Measurements from ENCODE around the gene CCDC149. TPM values are rescaled to one million over a fixed set of nuclear protein-coding genes. Genes with fewer than 3 reads are reported as not detected.

The CCDC149 gene
- total RNA-seq, 1 experiment from 2014 or later, result 0.95 TPM

DNA sequence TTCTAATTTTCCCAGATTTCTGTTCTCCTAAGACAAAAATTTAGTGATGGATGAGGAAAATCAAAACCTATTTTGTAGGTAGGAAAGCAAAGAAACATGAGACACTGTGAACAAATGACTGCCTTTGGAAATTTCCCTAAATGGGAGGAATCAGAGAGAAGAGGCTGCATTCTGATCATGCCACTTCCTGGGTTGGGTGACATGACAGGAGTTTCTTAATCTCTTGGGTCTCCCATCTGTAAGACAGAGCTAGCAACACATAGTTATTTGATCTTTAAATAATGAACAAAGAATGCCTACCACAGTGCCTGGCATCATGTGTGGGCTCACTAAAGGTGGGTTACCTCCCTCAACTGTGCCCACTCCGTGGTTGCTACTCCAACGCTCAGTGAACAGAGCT is 57.1 kb downstream of the CCDC149 start:
- POLR2A ChIA-PET, result no interaction called here
- TF ChIP-seq, protein P1, sequence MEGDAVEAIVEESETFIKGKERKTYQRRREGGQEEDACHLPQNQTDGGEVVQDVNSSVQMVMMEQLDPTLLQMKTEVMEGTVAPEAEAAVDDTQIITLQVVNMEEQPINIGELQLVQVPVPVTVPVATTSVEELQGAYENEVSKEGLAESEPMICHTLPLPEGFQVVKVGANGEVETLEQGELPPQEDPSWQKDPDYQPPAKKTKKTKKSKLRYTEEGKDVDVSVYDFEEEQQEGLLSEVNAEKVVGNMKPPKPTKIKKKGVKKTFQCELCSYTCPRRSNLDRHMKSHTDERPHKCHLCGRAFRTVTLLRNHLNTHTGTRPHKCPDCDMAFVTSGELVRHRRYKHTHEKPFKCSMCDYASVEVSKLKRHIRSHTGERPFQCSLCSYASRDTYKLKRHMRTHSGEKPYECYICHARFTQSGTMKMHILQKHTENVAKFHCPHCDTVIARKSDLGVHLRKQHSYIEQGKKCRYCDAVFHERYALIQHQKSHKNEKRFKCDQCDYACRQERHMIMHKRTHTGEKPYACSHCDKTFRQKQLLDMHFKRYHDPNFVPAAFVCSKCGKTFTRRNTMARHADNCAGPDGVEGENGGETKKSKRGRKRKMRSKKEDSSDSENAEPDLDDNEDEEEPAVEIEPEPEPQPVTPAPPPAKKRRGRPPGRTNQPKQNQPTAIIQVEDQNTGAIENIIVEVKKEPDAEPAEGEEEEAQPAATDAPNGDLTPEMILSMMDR (IDR thresholded peaks at IDR 0.05; ENCODE audit: insufficient read depth in 1 of 2, low read depth in 1 of 2, low read length in 1 of 2, severe bottlenecking in 1 of 2, unreplicated experiment in 1 of 2), result no peak

DNA sequence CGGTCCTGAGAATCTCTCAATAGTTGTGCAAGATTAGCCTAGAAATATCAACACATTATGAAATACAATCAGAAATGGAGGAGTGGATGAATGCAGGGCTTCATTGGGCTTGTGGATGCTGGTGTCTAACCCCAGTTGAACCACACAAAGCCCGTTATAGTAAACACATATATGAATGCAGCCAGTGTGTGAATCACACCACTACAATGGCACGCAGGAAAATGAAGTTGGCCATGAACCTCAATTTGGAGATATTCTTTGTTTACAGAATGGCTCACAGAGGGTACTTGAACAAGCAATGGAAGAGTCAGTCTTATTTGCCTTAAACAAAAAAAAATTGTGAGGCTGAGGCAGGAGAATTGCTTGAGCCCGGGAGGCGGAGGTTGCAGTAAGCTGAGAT is 59.7 kb downstream of the CCDC149 start:
- POLR2A ChIA-PET, result no interaction called here
- no TSS peak for BruUV-seq (replicated peaks)
- Mint-ChIP-seq H3K36me3 (ENCODE audit: insufficient read depth, unreplicated experiment) (no peaks in the 10 kb centered on the region), H3K4me1 (ENCODE audit: low read depth, unreplicated experiment) (no peaks in the 10 kb centered on the region), H3K27ac (ENCODE audit: unreplicated experiment) (no peak overlapping the region), H3K9me3 (ENCODE audit: unreplicated experiment) (no peaks in the 10 kb centered on the region), H3K27me3 (ENCODE audit: insufficient read depth, unreplicated experiment) (peaks cover 29% of the 10 kb centered on the region), H3K4me3 (ENCODE audit: unreplicated experiment) (no peak overlapping the region)
- Histone ChIP-seq H3K9me3 (no peaks in the 10 kb centered on the region), H3K27me3 (replicated peaks; ENCODE audit: control insufficient read depth, insufficient read depth, low read length) (no peaks in the 10 kb centered on the region), H3K4me3 (ENCODE audit: low read depth, low read length) (no peak overlapping the region), H3K4me1 (no peaks in the 10 kb centered on the region), H3K36me3 (ENCODE audit: control insufficient read depth, insufficient read depth, low read length) (no peaks in the 10 kb centered on the region)
- DNase-seq, result no peak
- TF ChIP-seq, protein P1 (IDR thresholded peaks at IDR 0.05; ENCODE audit: insufficient read depth in 1 of 2, low read depth in 1 of 2, low read length in 1 of 2, severe bottlenecking in 1 of 2, unreplicated experiment in 1 of 2), result no peak
- CTCF ChIA-PET, result interaction anchor here (0.6 kb wide), 1 partner anchor 678 kb away, joined by 7 read pairs; no protein-coding TSS in a partner anchor
- intact Hi-C loops (cut with micrococcal nuclease; ENCODE audit: unreplicated experiment), result no loop called here

More for the DNA sequence above, 57.1 kb downstream of the CCDC149 start:
- Mint-ChIP-seq H3K27ac (ENCODE audit: unreplicated experiment) (no peak overlapping the region), H3K27me3 (ENCODE audit: insufficient read depth, unreplicated experiment) (peaks cover 26% of the 10 kb centered on the region), H3K9me3 (ENCODE audit: unreplicated experiment) (peaks cover 8% of the 10 kb centered on the region), H3K36me3 (ENCODE audit: insufficient read depth, unreplicated experiment) (no peaks in the 10 kb centered on the region), H3K4me1 (ENCODE audit: low read depth, unreplicated experiment) (no peaks in the 10 kb centered on the region), H3K4me3 (ENCODE audit: unreplicated experiment) (no peak overlapping the region)
- DNase-seq, result no peak
- Histone ChIP-seq H3K4me3 (ENCODE audit: low read depth, low read length) (no peak overlapping the region), H3K9me3 (no peaks in the 10 kb centered on the region), H3K36me3 (ENCODE audit: control insufficient read depth, insufficient read depth, low read length) (no peaks in the 10 kb centered on the region), H3K27me3 (replicated peaks; ENCODE audit: control insufficient read depth, insufficient read depth, low read length) (no peaks in the 10 kb centered on the region), H3K4me1 (no peaks in the 10 kb centered on the region)
- CTCF ChIA-PET, result no interaction called here
- no TSS peak for BruUV-seq (replicated peaks)
- intact Hi-C loops (cut with micrococcal nuclease; ENCODE audit: unreplicated experiment), result no loop called here

DNA sequence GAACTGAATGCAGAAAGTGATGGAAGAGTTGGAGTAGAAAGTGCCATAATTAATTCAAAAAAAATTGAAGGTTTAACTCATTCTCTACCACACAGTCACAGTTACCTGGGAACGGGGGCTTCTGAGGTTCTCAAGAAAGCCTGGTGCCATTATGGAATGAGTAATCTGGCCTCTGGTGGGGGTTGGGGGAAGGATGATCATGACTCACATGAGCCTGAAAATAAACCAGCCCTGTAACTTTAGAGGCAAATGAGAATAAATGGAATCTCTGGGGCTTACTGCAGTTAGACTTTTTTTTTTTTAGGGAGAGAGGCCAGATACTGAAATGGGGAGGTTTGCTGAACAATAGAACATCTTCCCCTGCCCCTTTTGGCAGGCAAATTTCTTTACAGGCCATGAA is 62.2 kb downstream of the CCDC149 start:
- Mint-ChIP-seq H3K27me3 (ENCODE audit: insufficient read depth, unreplicated experiment) (peaks cover 22% of the 10 kb centered on the region), H3K27ac (ENCODE audit: unreplicated experiment) (no peak overlapping the region), H3K36me3 (ENCODE audit: insufficient read depth, unreplicated experiment) (no peaks in the 10 kb centered on the region), H3K9me3 (ENCODE audit: unreplicated experiment) (no peaks in the 10 kb centered on the region), H3K4me3 (ENCODE audit: unreplicated experiment) (no peak overlapping the region), H3K4me1 (ENCODE audit: low read depth, unreplicated experiment) (no peaks in the 10 kb centered on the region)
- Histone ChIP-seq H3K9me3 (no peaks in the 10 kb centered on the region), H3K4me1 (no peaks in the 10 kb centered on the region), H3K4me3 (ENCODE audit: low read depth, low read length) (no peak overlapping the region), H3K27me3 (replicated peaks; ENCODE audit: control insufficient read depth, insufficient read depth, low read length) (no peaks in the 10 kb centered on the region), H3K36me3 (ENCODE audit: control insufficient read depth, insufficient read depth, low read length) (no peaks in the 10 kb centered on the region)
- ChIA-PET POLR2A (no interaction called here), CTCF (no interaction called here)
- BruUV-seq (replicated peaks), result no TSS peak
- TF ChIP-seq, protein P1 (IDR thresholded peaks at IDR 0.05; ENCODE audit: insufficient read depth in 1 of 2, low read depth in 1 of 2, low read length in 1 of 2, severe bottlenecking in 1 of 2, unreplicated experiment in 1 of 2), result no peak
- DNase-seq, result no peak
- intact Hi-C loops (cut with micrococcal nuclease; ENCODE audit: unreplicated experiment), result no loop called here
